Prostate gland (tissue), 2 donors: ENCODE data around the gene CTSF. TPM values are rescaled to one million over a fixed set of nuclear protein-coding genes. Genes with fewer than 3 reads are reported as not detected.

Source experiments
- DNase-seq: peaks from one replicate; pipeline ENCODE4 v3.0.0-alpha.2; 2019; ENCODE audit warnings: low spot score
- H3K27ac ChIP-seq, 2 donors: fragments of 200-600 bp; sonication (generic); 2 replicates each; pipeline ENCODE4 v1.5.1; 2017 to 2019
- H3K27me3 ChIP-seq: fragments of 200-600 bp; sonication (generic); replicated peaks from 2 replicates; pipeline ENCODE4 v1.5.1; 2019; ENCODE audit not compliant: insufficient read depth
- H3K36me3 ChIP-seq, 2 donors: fragments of 200-600 bp; sonication (generic); 1 replicate in 1 of 2; 2 replicates in 1 of 2; pipeline versions ENCODE4 v1.5.1 to v1.8.1; 2017 to 2019
- H3K4me1 ChIP-seq: fragments of 200-600 bp; sonication (generic); replicated peaks from 2 replicates; pipeline ENCODE4 v1.5.1; 2019
- H3K4me3 ChIP-seq, 2 donors: fragments of 200-600 bp; sonication (generic); 2 replicates each; pipeline ENCODE4 v1.5.1; 2017 to 2019
- H3K9me3 ChIP-seq: fragments of 200-600 bp; sonication (generic); 2 replicates; pipeline ENCODE4 v1.5.1; 2017
- POLR2A ChIP-seq: fragments of 450-650 bp; IDR thresholded peaks from one replicate; pipeline ENCODE4 v1.6.1; 2016; ENCODE audit warnings: antibody characterized with exemption, mild to moderate bottlenecking
- POLR2AphosphoS5 ChIP-seq: sonication (generic); formaldehyde crosslinking; IDR thresholded peaks from one replicate; pipeline ENCODE4 v1.6.1; 2017; ENCODE audit warnings: antibody characterized with exemption
- WGBS: methylation state at CpG from one replicate; pipeline ENCODE4 v1.1.5; 2018; 5-methylcytosine and 5-hydroxymethylcytosine counted together
- intact Hi-C: fragments of 100-400 bp; cut with DNase I; formaldehyde crosslinking; loops from one replicate; pipeline ENCODE4 v1.14.2; 2022
- total RNA-seq, 2 donors: library from RNA; depleted of rRNA; stranded (reverse); fragments of >200 nt; gene quantifications; one replicate each; pipeline ENCODE4 v1.1.0, GENCODE V29; 2016
- TF ChIP-seq, protein P1 (sequence below), 4 experiments: fragments of 200-600 bp in 2 of 4; fragments of 450-650 bp in 2 of 4; sonication (generic) in 2 of 4; IDR thresholded peaks; 1 replicate in 3 of 4; 2 replicates in 1 of 4; pipeline ENCODE4 v1.5.1; 2016 to 2019; ENCODE audit warnings: antibody characterized with exemption in 4 of 4, mild to moderate bottlenecking in 2 of 4, moderate library complexity in 2 of 4

The CTSF gene
- total RNA-seq, 2 donors from 2014 or later = 119 to 130 TPM

DNA sequence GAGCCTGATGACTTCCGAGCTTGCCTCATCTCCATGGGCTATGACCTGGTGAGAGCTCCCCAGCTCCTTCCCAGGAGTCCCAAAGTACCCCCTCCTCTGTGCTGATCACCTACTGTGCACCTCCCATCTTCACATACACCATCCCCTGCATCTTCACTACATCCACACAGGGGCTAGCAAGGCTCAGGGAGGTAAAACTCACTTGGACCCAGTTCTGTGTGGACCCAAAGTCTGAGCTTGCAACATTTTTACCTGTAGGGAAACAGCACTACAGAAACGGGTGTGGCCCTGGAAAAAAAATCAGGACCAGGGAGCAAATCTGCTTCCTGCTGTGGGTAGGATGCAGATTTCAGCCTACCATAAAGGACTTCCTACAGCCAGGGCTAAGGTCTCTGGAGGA is 6.1 kb downstream of the CTSF start:
- no peak overlapping the region for H3K27ac ChIP-seq
- no peak for DNase-seq
- no peak overlapping the region for H3K4me3 ChIP-seq
- WGBS = 86% methylated on average over 2 of the region's 2 CpGs
- no peak for TF ChIP-seq POLR2A
- no peak for TF ChIP-seq POLR2AphosphoS5
- no peaks in the 10 kb centered on the region for H3K4me1 ChIP-seq
- H3K9me3 ChIP-seq = no peaks in the 10 kb centered on the region
- no peaks in the 10 kb centered on the region for H3K36me3 ChIP-seq
- H3K27me3 ChIP-seq = no peaks in the 10 kb centered on the region
- intact Hi-C loops = no loop called here

DNA sequence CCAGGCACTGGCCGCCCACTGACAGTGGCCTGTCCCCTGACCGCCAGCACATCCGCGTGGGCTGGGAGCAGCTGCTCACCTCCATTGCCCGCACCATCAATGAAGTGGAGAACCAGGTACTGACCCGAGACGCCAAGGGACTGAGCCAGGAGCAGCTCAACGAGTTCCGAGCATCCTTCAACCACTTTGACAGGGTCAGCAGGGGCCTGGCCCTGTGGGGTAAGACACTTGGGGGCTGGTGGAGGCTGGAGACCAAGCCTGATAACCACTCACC is 6.5 kb downstream of the CTSF start:
- Histone ChIP-seq H3K36me3 (no peaks in the 10 kb centered on the region), H3K27me3 (no peaks in the 10 kb centered on the region), H3K9me3 (no peaks in the 10 kb centered on the region), H3K27ac (no peak overlapping the region), H3K4me3 (no peak overlapping the region), H3K4me1 (no peaks in the 10 kb centered on the region)
- TF ChIP-seq POLR2AphosphoS5 = no peak
- TF ChIP-seq, protein P1, sequence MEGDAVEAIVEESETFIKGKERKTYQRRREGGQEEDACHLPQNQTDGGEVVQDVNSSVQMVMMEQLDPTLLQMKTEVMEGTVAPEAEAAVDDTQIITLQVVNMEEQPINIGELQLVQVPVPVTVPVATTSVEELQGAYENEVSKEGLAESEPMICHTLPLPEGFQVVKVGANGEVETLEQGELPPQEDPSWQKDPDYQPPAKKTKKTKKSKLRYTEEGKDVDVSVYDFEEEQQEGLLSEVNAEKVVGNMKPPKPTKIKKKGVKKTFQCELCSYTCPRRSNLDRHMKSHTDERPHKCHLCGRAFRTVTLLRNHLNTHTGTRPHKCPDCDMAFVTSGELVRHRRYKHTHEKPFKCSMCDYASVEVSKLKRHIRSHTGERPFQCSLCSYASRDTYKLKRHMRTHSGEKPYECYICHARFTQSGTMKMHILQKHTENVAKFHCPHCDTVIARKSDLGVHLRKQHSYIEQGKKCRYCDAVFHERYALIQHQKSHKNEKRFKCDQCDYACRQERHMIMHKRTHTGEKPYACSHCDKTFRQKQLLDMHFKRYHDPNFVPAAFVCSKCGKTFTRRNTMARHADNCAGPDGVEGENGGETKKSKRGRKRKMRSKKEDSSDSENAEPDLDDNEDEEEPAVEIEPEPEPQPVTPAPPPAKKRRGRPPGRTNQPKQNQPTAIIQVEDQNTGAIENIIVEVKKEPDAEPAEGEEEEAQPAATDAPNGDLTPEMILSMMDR (IDR thresholded peaks at IDR 0.05) = no peak
- no peak for TF ChIP-seq POLR2A
- 93% methylated on average over 8 of the region's 9 CpGs for WGBS
- intact Hi-C loops = no loop called here
- DNase-seq = no peak

DNA sequence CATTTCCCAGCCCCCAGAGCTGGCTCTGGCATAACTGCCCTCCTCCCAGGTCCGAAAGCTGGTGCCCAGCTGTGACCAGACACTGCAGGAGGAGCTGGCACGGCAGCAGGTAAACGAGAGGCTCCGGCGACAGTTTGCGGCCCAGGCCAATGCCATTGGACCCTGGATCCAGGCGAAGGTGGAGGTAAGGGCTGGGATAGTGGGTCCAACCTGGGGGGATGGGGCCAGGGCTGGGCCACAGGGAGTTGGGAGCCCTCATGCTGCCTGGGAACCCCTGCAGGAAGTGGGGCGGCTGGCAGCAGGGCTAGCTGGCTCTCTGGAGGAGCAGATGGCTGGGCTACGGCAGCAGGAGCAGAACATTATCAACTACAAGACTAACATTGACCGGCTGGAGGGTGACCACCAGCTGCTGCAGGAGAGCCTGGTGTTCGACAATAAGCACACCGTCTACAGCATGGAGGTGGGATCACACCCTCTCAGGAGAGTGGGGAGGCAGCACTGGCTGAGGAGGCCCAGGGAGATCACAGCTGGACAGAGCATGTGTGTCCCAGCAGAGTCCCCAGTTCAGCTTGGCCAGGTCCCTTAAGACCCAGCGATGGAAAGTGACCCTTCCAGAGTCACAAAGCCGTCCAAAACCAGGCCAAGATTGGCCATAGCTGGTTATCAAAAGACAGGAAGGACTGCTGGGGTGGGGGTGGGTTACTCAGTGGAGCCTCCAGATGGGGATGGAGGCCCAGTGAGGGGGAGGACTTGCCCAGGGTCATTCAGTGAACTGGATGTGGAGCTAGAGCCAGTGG is 7.0 kb downstream of the CTSF start:
- Histone ChIP-seq H3K4me3 (no peak overlapping the region), H3K36me3 (no peaks in the 10 kb centered on the region), H3K4me1 (no peaks in the 10 kb centered on the region), H3K27me3 (no peaks in the 10 kb centered on the region), H3K27ac (no peak overlapping the region), H3K9me3 (no peaks in the 10 kb centered on the region)
- intact Hi-C loops = no loop called here
- TF ChIP-seq POLR2AphosphoS5 = no peak
- DNase-seq = no peak
- WGBS = 83% methylated on average over 13 of the region's 14 CpGs

DNA sequence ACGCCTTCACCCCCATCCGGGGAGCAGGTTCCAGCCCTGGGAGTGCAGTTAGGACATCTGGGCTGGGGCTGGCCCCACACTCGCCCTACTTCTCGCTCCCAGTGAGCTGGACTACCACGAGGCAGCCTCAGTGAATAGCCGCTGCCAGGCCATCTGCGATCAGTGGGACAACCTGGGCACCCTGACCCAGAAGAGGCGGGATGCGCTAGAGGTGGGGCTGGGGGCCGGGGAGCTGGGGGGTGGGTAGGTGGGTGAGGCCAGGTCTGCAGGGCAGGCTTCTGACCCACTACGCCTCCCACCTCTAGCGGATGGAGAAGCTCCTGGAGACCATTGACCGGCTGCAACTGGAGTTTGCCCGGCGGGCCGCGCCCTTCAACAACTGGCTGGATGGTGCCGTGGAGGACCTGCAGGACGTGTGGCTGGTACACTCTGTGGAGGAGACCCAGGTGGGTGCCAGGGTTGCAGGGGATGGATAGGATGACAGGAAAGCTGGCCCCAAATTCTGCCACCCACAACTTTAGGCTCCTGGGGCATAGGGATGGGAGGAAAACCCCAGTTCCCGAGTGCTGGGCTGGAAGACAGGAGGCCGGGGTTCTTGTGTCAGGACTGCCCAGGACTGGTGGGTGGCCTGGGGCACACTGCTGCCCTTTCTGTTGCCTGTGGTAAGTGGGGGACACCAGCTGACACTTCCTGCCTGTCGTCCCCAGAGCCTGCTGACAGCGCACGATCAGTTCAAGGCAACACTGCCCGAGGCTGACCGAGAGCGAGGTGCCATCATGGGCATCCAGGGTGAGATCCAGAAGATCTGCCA is 8.3 kb downstream of the CTSF start:
- TF ChIP-seq, protein P1 (IDR thresholded peaks at IDR 0.05) = no peak
- TF ChIP-seq POLR2AphosphoS5 = no peak
- TF ChIP-seq POLR2A = no peak
- Histone ChIP-seq H3K4me1 (no peaks in the 10 kb centered on the region), H3K27me3 (no peaks in the 10 kb centered on the region), H3K36me3 (no peaks in the 10 kb centered on the region), H3K27ac (no peak overlapping the region), H3K9me3 (no peaks in the 10 kb centered on the region), H3K4me3 (no peak overlapping the region)
- DNase-seq = no peak
- intact Hi-C loops = no loop called here
- 75% methylated on average over 27 of the region's 27 CpGs for WGBS

DNA sequence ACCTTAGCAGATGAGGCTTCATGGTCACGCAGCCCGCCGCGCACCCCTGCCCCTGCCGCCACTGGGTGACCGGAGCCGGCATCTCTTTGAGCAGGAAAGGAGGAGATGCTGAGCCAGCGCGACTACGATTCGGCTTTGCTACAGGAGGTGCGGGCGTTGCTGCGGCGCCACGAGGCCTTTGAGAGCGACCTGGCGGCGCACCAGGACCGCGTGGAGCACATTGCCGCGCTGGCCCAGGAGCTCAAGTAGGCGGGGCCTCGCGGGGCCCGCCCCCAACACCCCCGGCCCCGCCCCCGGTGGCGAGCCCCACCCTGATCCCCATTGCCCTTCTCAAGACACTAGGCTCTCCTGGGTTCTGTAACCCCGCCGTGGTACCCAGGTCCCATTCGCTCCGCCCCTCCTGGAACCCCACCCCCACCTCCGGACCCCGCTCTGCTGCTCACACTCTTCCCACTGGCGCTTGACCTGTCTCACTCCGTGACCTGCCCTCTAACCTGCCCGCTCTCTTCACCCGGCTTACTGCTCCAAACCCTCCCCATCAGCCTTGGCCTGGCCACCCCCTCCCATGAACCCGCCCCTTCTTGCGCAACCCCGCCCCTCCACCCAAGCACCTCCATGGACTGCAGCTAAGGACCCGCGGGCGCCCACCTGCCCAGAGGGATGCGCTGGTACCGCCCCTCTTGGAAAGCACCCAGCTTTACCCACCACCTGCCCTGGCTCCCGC is 9.1 kb downstream of the CTSF start:
- Histone ChIP-seq H3K36me3 (no peaks in the 10 kb centered on the region), H3K4me3 (no peak overlapping the region), H3K9me3 (no peaks in the 10 kb centered on the region), H3K27me3 (no peaks in the 10 kb centered on the region), H3K27ac (no peak overlapping the region), H3K4me1 (no peaks in the 10 kb centered on the region)
- no peak for DNase-seq
- intact Hi-C loops = no loop called here
- TF ChIP-seq POLR2AphosphoS5 (no peak), POLR2A (no peak)
- TF ChIP-seq, protein P1 (IDR thresholded peaks at IDR 0.05) = no peak
- 9% methylated on average over 49 of the region's 50 CpGs for WGBS
